Endothelial cell of umbilical vein (primary cell): ENCODE results near the gene ISL2. TPM values are rescaled to one million over a fixed set of nuclear protein-coding genes. Genes with fewer than 3 reads are reported as not detected.

Experiments used
- BruUV-seq: library from RNA; stranded (reverse); fragments of 400-500 nt; replicated peaks from 2 replicates; lab custom pipeline; 2021; lab: Mats Ljungman, UMichigan
- CTCF ChIA-PET: fragments of 300-600, 350-600 bp; sonication (Branson Sonifier 250); formaldehyde crosslinking; loops from one replicate; lab custom pipeline; 2021; ENCODE audit warnings: antibody characterized with exemption, inconsistent platforms; lab: Charles Lee
- POLR2A ChIA-PET: fragments of 300-600, 350-600 bp; sonication (Branson Sonifier 250); formaldehyde crosslinking; loops from one replicate; lab custom pipeline; 2021; ENCODE audit warnings: antibody characterized with exemption, inconsistent platforms; lab: Charles Lee
- DNase-seq: peaks from one replicate; pipeline ENCODE4 v3.0.0-alpha.2; 2011; ENCODE audit warnings: low read depth, low spot score
- FAIRE-seq: peaks from 2 replicates; lab custom pipeline; 2011; peaks lifted over from hg19 to GRCh38; lab: Jason Lieb, UNC
- H2AFZ ChIP-seq: 2 replicates; pipeline ENCODE4 v1.6.0; 2012; ENCODE audit warnings: low read depth, low read length, control low read depth, inconsistent platforms
- H3K27ac ChIP-seq: 2 replicates; pipeline ENCODE4 v1.5.1; 2011; ENCODE audit warnings: low read depth, mild to moderate bottlenecking, control low read depth, low read length, moderate library complexity; ENCODE audit not compliant: insufficient read depth
- H3K27me3 ChIP-seq, 2 experiments: 2 replicates each; pipeline versions ENCODE4 v1.6.0 to v1.6.1; 2011; ENCODE audit warnings: low read length in 2 of 2, mixed read lengths in 1 of 2; ENCODE audit not compliant: control insufficient read depth in 2 of 2, insufficient read depth in 2 of 2
- H3K36me3 ChIP-seq, 2 experiments: 2 replicates in 1 of 2; 3 replicates in 1 of 2; pipeline ENCODE4 v1.5.1; 2011; ENCODE audit warnings: low read length in 2 of 2, mild to moderate bottlenecking in 1 of 2, moderate library complexity in 1 of 2; ENCODE audit not compliant: control insufficient read depth in 2 of 2, insufficient read depth in 2 of 2; ENCODE audit errors: extremely low read depth in 1 of 2
- H3K4me1 ChIP-seq: 3 replicates; pipeline ENCODE4 v1.5.1; 2011; ENCODE audit warnings: mild to moderate bottlenecking, low read length; ENCODE audit not compliant: control insufficient read depth, insufficient read depth; ENCODE audit errors: extremely low read depth
- H3K4me2 ChIP-seq: 2 replicates; pipeline ENCODE4 v1.6.1; 2011; ENCODE audit warnings: low read length, control low read depth, mixed read lengths; ENCODE audit not compliant: insufficient read depth
- H3K4me3 ChIP-seq, 3 experiments: fragments of 200-600 bp in 1 of 3; sonication (generic), shearing (Covaris generic) in 1 of 3; replicated peaks in 1 of 3; 2 replicates each; pipeline ENCODE4 v1.5.1; 2011 to 2016; ENCODE audit warnings: control low read depth in 3 of 3, low read length in 3 of 3, mild to moderate bottlenecking in 2 of 3, inconsistent platforms in 1 of 3, low read depth in 1 of 3, moderate library complexity in 1 of 3; ENCODE audit not compliant: insufficient read depth in 1 of 3
- H3K79me2 ChIP-seq: 2 replicates; pipeline ENCODE4 v1.6.0; 2012; ENCODE audit warnings: low read length, inconsistent platforms; ENCODE audit not compliant: control insufficient read depth, insufficient read depth
- H3K9ac ChIP-seq: replicated peaks from 2 replicates; pipeline ENCODE3; 2011; ENCODE audit warnings: low read length, control low read depth; ENCODE audit not compliant: insufficient read depth; ENCODE audit errors: extremely low read depth
- H3K9me1 ChIP-seq: replicated peaks from 3 replicates; pipeline ENCODE4 v1.6.0; 2011; ENCODE audit warnings: mild to moderate bottlenecking, low read length; ENCODE audit not compliant: control insufficient read depth, insufficient read depth; ENCODE audit errors: extremely low read depth
- H3K9me3 ChIP-seq: replicated peaks from 2 replicates; pipeline ENCODE4 v1.5.1; 2012; ENCODE audit warnings: low read length, inconsistent platforms; ENCODE audit not compliant: control insufficient read depth, insufficient read depth
- H4K20me1 ChIP-seq: replicated peaks from 2 replicates; pipeline ENCODE3; 2011; ENCODE audit warnings: mild to moderate bottlenecking, low read length; ENCODE audit not compliant: control insufficient read depth, insufficient read depth; ENCODE audit errors: extremely low read depth
- CTCF ChIP-seq, 2 donors: IDR thresholded peaks; 1 replicate in 1 of 2; 2 replicates in 1 of 2; pipeline ENCODE4 v1.5.1; 2011; ENCODE audit warnings: low read length in 2 of 2, mild to moderate bottlenecking in 2 of 2, moderate library complexity in 2 of 2, control low read depth in 1 of 2, inconsistent platforms in 1 of 2, low read depth in 1 of 2; ENCODE audit not compliant: insufficient read depth in 1 of 2; ENCODE audit errors: extremely low read depth in 1 of 2
- EZH2 ChIP-seq: IDR thresholded peaks from 2 replicates; pipeline ENCODE4 v1.6.1; 2012; ENCODE audit warnings: borderline replicate concordance, low read depth, mild to moderate bottlenecking, moderate library complexity, low read length, inconsistent platforms; ENCODE audit not compliant: severe bottlenecking
- FOS ChIP-seq: IDR thresholded peaks from 2 replicates; pipeline ENCODE4 v1.6.1; 2011; ENCODE audit warnings: mild to moderate bottlenecking, low read length, moderate library complexity, borderline replicate concordance; ENCODE audit not compliant: insufficient read depth
- GATA2 ChIP-seq: IDR thresholded peaks from 2 replicates; pipeline ENCODE4 v1.7.0; 2011; ENCODE audit warnings: low read depth, mild to moderate bottlenecking, moderate library complexity, mixed read lengths, low read length; ENCODE audit not compliant: insufficient read length, insufficient read depth
- JUN ChIP-seq: IDR thresholded peaks from 2 replicates; pipeline ENCODE4 v1.6.1; 2011; ENCODE audit warnings: borderline replicate concordance, low read depth; ENCODE audit not compliant: insufficient read length, insufficient read depth
- MAX ChIP-seq: IDR thresholded peaks from 2 replicates; pipeline ENCODE4 v1.6.1; 2011; ENCODE audit not compliant: insufficient read depth, insufficient read length
- POLR2A ChIP-seq: IDR thresholded peaks from 2 replicates; pipeline ENCODE4 v1.6.1; 2012; ENCODE audit warnings: low read depth, mild to moderate bottlenecking, control low read depth, low read length
- POLR2AphosphoS5 ChIP-seq: IDR thresholded peaks from 2 replicates; pipeline ENCODE4 v1.6.1; 2012; ENCODE audit warnings: low read depth, mild to moderate bottlenecking, control low read depth, low read length, moderate library complexity; ENCODE audit not compliant: insufficient read depth
- dilution Hi-C: fragments of 300-500 bp; cut with MboI; formaldehyde crosslinking; loops from one replicate; pipeline ENCODE4 v1.15.0; 2019; ENCODE audit warnings: low sequenced_read_pairs; ENCODE audit not compliant: extremely low pct_ligation_motif_present
- intact Hi-C: fragments of 100-400 bp; cut with micrococcal nuclease; formaldehyde crosslinking; loops from one replicate; pipeline ENCODE4 v1.10.0; 2022
- polyA plus RNA-seq, 4 experiments: library from polyadenylated mRNA; depleted of rRNA in 3 of 4; stranded (reverse) in 3 of 4; unstranded in 1 of 4; fragments of >200 nt; gene quantifications; 2 replicates each; pipeline versions ENCODE4 v1.2.1 to v1.2.3, GENCODE V29; 2011 to 2012; ENCODE audit warnings: missing spikeins in 1 of 4
- total RNA-seq: library from RNA; stranded (reverse); gene quantifications from 2 replicates; pipeline ENCODE4 v1.2.3, GENCODE V29; 2021

ISL2 gene
- total and polyA plus RNA-seq, 2 donors (not counting 3 experiments of a cell fraction or from before 2014, with no cell fraction given) = 0.10 TPM; not detected in 1

GRCh38 chr15:76313731-76314130 lies 22.8 kb upstream of the ISL2 start:
- no peak overlapping the region for H3K27ac ChIP-seq
- H4K20me1 ChIP-seq = peaks cover 3% of the 10 kb centered on the region
- no TSS peak for BruUV-seq
- no peak for DNase-seq
- no peak overlapping the region for H2AFZ ChIP-seq
- no peak overlapping the region for H3K9ac ChIP-seq
- H3K9me1 ChIP-seq = no peaks in the 10 kb centered on the region
- TF ChIP-seq MAX (no peak), GATA2 (no peak), POLR2A (no peak), CTCF (IDR thresholded peaks at IDR 0.05; ENCODE audit: extremely low read depth in 1 of 2, insufficient read depth in 1 of 2, low read depth in 1 of 2, low read length in 2 of 2) (no peak), POLR2AphosphoS5 (no peak), EZH2 (no peak), FOS (no peak), JUN (no peak)
- FAIRE-seq = no peak
- no peaks in the 10 kb centered on the region for H3K9me3 ChIP-seq
- ChIA-PET CTCF (interaction anchor here (1.2 to 1.9 kb wide), 3 partner anchors 9 to 16 kb away, joined by 3 to 10 read pairs (median 4); no protein-coding TSS in a partner anchor), POLR2A (interaction anchor here (0.6 kb wide), 1 partner anchor 26 kb away, joined by 3 read pairs; no protein-coding TSS in a partner anchor)
- dilution Hi-C loops (no loop called here), intact Hi-C loops (loop anchor here (5.0 kb wide), 1 partner anchor 76 kb away; no protein-coding TSS in a partner anchor)
- H3K79me2 ChIP-seq = peaks cover 22% of the 10 kb centered on the region
- no peak overlapping the region for H3K4me3 ChIP-seq
- peaks cover 0 to 2% of the 10 kb centered on the region in 2 experiments for H3K27me3 ChIP-seq
- peaks cover 19% of the 10 kb centered on the region for H3K4me1 ChIP-seq
- no peaks in the 10 kb centered on the region for H3K36me3 ChIP-seq
- no peak overlapping the region for H3K4me2 ChIP-seq
